Measurements from ENCODE around the gene INTS2. TPM values are rescaled to one million over a fixed set of nuclear protein-coding genes. Genes with fewer than 3 reads are reported as not detected.

INTS2 gene
- 11.0 and 19.8 TPM in 2 replicates for total RNA-seq

DNA sequence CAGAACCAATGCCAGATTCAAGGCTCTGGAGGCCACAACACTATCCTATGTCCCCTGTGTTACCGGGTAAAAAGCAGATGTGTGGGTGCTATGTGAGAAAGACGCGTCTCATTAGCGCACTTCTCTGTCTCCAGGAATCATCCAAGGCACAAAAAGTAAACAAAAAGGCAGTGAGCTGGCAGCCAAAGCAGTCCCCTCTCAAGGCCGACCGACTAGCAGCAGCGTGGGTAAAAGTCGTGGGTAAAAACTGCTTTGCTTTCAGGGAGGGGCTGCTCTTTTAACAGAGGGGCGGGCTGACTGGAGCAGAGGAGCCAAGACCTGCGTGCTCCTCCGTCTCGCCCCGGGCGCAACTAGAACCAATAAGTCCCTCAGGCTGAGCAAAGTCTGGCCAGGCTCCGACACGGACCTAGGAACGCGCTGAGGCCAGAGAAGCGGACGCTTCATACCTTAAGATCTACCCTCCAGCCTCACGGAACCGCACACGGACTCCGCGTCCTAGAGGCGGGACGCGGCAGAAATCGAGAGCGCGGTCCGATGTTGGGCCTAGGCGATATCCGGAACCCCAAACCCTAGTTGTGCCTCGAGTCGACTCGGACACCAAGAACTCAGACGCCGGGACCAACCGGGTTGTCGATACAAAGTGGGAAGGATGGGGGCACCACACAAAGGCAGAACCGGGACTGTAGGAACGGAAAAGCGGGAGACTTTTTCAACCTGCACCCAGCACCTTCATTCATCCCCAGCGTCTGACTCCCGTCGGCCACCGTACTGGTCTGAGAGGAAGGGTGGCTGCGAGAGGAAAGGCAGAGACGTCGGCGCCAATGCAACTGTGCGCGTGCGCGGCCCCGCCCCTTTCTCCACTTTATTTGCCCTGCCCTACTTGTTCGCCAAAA, at the start of gene INTS2:
TSS of gene INTS2 (minus strand) at position 775 of the 893 bp plus-strand sequence. CDS start 1,338 bp downstream, outside the sequence.

GRCh38 chr17:61862975-61863800, 64.6 kb downstream of the INTS2 start, which contains the start of gene BRIP1:
Gene BRIP1 (minus strand): TSS chr17:61863528. CDS start chr17:61861539, 1,989 bp downstream.

Other genes with a start within 250 kb of the INTS2 start
- 6.2 and 10.3 TPM in 2 replicates for gene BRIP1, start 64.5 kb downstream of the INTS2 start, total RNA-seq
- gene MED13, start 137.3 kb upstream of the INTS2 start, total RNA-seq: 22.2 and 55.4 TPM in 2 replicates

Data from bladder microvascular endothelial cell (primary cell).